ENCODE results near the gene CST6. TPM values are rescaled to one million over a fixed set of nuclear protein-coding genes. Genes with fewer than 3 reads are reported as not detected.

Gene CST6
- total RNA-seq, 2 experiments from 2014 or later, result not detected

DNA sequence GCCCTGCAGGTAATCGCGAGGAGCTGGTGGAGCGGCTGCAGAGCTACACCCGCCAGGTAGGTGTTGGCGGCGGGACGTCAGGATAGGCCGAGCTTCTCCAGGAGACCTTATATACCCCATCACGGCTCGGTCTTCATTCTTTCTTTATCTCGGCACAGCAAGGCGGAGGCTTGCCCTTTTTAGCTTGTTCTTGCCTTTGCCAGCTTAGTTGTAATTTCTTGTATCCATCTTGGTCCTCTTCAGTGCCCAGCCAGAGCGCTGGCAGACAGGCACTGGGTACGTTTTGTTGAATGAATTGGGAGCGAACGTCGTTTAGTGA, 40.8 kb downstream of the CST6 start:
- no peaks in the 10 kb centered on the region for H3K9me3 Mint-ChIP-seq
- peaks cover 41% of the 10 kb centered on the region for H3K4me1 Mint-ChIP-seq (ENCODE audit: low read depth)
- H3K36me3 Mint-ChIP-seq, result peaks cover 36% of the 10 kb centered on the region
- no peak for DNase-seq
- H3K27ac Mint-ChIP-seq, result peak overlapping the region; percentile 97
- H3K27me3 Mint-ChIP-seq, result peaks cover 5% of the 10 kb centered on the region
- ChIA-PET POLR2A (interaction anchor here (0.8 to 4.5 kb wide), 8 partner anchors 8 to 260 kb away, joined by 3 to 32 read pairs (median 3); partner anchors contain the start of genes BANF1, CCDC85B and PACS1), CTCF (interaction anchor here (0.9 to 6.9 kb wide), 7 partner anchors 8 to 272 kb away, joined by 3 to 77 read pairs (median 9); partner anchors contain the start of genes AP5B1, BANF1 and PACS1)
- peak overlapping the region; percentile 100 for H3K4me3 Mint-ChIP-seq
- intact Hi-C loops (cut with micrococcal nuclease), result loop anchor here (1.0 to 5.0 kb wide), 4 partner anchors 17 to 437 kb away; partner anchors contain the start of genes BANF1, EIF1AD, PCNX3 and RAB1B

DNA sequence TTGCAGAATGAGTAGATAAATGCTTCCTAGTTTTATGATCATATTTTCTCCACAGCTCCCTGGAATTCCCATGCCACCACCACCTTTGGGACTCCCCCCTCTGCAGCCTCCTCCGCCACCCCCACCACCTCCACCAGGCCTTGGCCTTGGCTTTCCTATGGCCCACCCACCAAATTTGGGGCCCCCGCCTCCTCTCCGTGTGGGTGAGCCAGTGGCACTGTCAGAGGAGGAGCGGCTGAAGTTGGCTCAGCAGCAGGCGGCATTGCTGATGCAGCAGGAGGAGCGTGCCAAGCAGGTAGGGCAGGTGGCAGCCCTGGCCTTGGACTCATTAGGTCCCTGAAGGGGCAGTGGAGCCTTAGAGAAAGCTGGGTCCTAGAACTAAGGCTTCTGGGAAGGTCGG, 43.2 kb downstream of the CST6 start:
- no peaks in the 10 kb centered on the region for H3K27me3 Mint-ChIP-seq
- no peak overlapping the region for H3K27ac Mint-ChIP-seq
- no peak overlapping the region for H3K4me3 Mint-ChIP-seq

DNA sequence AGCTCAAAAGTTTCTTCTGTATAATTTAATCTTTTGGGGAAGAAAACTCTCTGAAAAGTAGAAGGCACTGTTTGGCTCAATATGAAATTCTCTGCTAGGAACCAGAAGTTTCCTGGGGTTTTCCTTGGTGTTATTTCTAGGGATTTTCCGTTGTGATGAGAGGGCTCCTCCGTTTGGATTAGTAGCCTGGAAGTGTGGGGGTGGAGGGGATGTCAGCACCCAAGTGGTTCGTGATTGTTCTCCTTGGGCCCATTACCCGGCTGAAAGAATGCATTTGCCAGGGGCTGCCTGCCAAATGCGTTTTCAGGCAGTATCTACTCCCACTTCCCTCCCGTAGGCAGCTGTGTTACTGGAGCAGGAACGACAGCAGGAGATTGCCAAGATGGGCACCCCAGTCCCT, 44.7 kb downstream of the CST6 start:
- Mint-ChIP-seq H3K36me3 (peaks cover 68% of the 10 kb centered on the region), H3K4me3 (no peak overlapping the region), H3K9me3 (no peaks in the 10 kb centered on the region), H3K27me3 (no peaks in the 10 kb centered on the region), H3K4me1 (ENCODE audit: low read depth) (peaks cover 53% of the 10 kb centered on the region), H3K27ac (no peak overlapping the region)
- no peak for DNase-seq
- ChIA-PET CTCF (interaction anchor here (4.5 to 6.9 kb wide), 2 partner anchors 12 to 13 kb away, joined by 26 to 77 read pairs; partner anchors contain the start of gene PACS1), POLR2A (interaction anchor here (1.0 kb wide), 1 partner anchor 13 kb away, joined by 3 read pairs; no protein-coding TSS in a partner anchor)
- intact Hi-C loops (cut with micrococcal nuclease), result no loop called here

More for the DNA sequence above, 43.2 kb downstream of the CST6 start:
- intact Hi-C loops (cut with micrococcal nuclease), result no loop called here
- CTCF ChIA-PET, result interaction anchor here (1.2 to 6.9 kb wide), 5 partner anchors 10 to 170 kb away, joined by 3 to 77 read pairs (median 7); partner anchors contain the start of gene PACS1
- peaks cover 48% of the 10 kb centered on the region for H3K4me1 Mint-ChIP-seq (ENCODE audit: low read depth)
- peaks cover 55% of the 10 kb centered on the region for H3K36me3 Mint-ChIP-seq
- no peaks in the 10 kb centered on the region for H3K9me3 Mint-ChIP-seq
- no peak for DNase-seq
- POLR2A ChIA-PET, result interaction anchor here (0.6 to 1.6 kb wide), 4 partner anchors 9 to 119 kb away, joined by 3 to 4 read pairs (median 4); no protein-coding TSS in a partner anchor

DNA sequence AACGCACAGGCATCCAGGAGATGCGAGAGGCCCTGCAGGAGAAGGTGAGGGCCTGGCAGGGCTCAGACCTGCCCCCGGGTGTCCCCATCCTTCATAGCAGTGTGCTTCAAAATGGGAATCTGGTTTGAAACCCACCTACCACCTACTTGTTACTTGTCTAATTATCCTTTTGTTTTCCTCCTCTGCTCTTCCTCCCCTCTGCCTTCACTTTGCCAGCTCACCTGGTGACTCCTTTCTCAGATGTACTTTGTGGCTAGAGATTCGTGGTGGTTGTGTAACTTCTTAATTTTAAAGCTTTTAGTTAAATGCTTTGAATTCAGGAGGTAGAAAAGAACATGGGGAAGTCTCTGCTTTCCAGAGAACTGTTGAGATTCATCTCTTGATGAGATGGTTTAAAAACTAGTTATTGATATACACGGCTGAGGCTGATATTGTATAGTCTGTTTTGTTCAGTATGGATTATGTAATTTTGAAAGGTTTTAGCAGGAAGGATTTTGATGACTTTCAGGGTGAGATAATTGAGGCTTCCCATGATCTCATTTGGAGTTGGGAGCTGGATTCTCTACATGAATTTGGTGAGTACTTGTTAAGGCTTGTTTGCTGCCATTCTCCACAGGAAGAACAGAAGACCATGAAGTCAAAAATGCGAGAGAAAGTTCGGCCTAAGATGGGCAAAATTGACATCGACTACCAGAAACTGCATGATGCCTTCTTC, 48.3 kb downstream of the CST6 start:
- intact Hi-C loops (cut with micrococcal nuclease), result no loop called here
- Mint-ChIP-seq H3K4me1 (ENCODE audit: low read depth) (peaks cover 55% of the 10 kb centered on the region), H3K27ac (peak overlapping the region; percentile 83)

DNA sequence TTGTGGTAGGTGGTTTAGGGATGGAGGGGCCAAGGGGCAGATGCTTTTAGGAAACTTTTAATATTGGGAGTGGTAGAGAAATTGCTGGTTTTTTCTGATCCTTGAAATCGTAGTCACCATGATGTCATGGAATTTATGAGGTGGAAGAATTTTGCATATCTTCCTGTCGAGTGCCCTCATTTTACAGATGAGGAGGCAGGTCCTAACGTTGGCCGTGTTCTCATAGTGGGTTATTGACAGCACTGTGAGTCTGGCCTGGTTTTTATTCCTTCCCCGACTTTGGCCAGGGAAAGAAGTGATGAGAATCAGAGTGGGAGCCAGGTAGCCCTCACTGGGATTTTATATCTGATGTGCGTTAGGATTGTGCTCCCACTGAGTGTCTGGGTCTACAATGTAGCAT, 49.5 kb downstream of the CST6 start:
- DNase-seq, result no peak
- Mint-ChIP-seq H3K9me3 (no peaks in the 10 kb centered on the region), H3K27me3 (no peaks in the 10 kb centered on the region), H3K4me3 (no peak overlapping the region), H3K36me3 (peaks cover 79% of the 10 kb centered on the region), H3K4me1 (ENCODE audit: low read depth) (peaks cover 57% of the 10 kb centered on the region), H3K27ac (peak overlapping the region; percentile 83)
- POLR2A ChIA-PET, result interaction anchor here (1.0 kb wide), 1 partner anchor 8 kb away, joined by 4 read pairs; no protein-coding TSS in a partner anchor
- intact Hi-C loops (cut with micrococcal nuclease), result no loop called here
- CTCF ChIA-PET, result no interaction called here

More for the DNA sequence above, 48.3 kb downstream of the CST6 start:
- POLR2A ChIA-PET, result interaction anchor here (1.0 to 1.7 kb wide), 4 partner anchors 8 to 11 kb away, joined by 3 to 7 read pairs (median 4); partner anchors contain the start of gene SF3B2
- CTCF ChIA-PET, result interaction anchor here (2.8 to 2.9 kb wide), 2 partner anchors 10 to 15 kb away, joined by 17 to 27 read pairs; partner anchors contain the start of gene PACS1
- H3K4me3 Mint-ChIP-seq, result no peak overlapping the region
- peaks cover 81% of the 10 kb centered on the region for H3K36me3 Mint-ChIP-seq
- DNase-seq, result no peak
- no peaks in the 10 kb centered on the region for H3K27me3 Mint-ChIP-seq
- no peaks in the 10 kb centered on the region for H3K9me3 Mint-ChIP-seq

DNA sequence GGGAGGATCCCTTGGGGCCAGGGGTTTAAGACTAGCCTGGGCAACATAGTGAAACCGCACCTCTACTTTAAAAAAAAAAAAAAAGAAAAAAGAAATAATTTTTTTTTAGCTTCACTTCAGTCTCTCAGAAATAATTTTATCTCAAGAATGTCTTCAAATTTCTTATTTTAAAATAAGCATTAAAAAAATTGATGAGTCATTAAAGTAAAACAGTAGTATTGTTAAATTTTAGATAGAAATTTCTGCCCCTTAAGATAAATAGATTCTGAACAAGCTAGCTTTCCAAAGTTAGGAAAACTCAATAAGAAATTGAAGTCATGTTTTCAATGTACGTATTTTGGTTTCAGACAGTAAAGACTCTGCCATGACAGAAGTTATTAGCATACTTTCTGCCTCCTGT, 50.6 kb downstream of the CST6 start:
- no peak for DNase-seq
- H3K36me3 Mint-ChIP-seq, result peaks cover 79% of the 10 kb centered on the region
- H3K4me3 Mint-ChIP-seq, result no peak overlapping the region
- intact Hi-C loops (cut with micrococcal nuclease), result no loop called here
- H3K27ac Mint-ChIP-seq, result peak overlapping the region; percentile 42
- ChIA-PET POLR2A (no interaction called here), CTCF (interaction anchor here (1.0 to 2.2 kb wide), 3 partner anchors 17 to 71 kb away, joined by 3 to 6 read pairs (median 3); no protein-coding TSS in a partner anchor)
- H3K9me3 Mint-ChIP-seq, result no peaks in the 10 kb centered on the region
- peaks cover 68% of the 10 kb centered on the region for H3K4me1 Mint-ChIP-seq (ENCODE audit: low read depth)
- H3K27me3 Mint-ChIP-seq, result no peaks in the 10 kb centered on the region

Other genes with a start within 250 kb of the CST6 start
- 10 to 100 TPM; 13.6 to 14.5 TPM for gene AP5B1, start 231.0 kb upstream of the CST6 start, total RNA-seq
- gene OVOL1, start 224.9 kb upstream of the CST6 start, total RNA-seq, result not detected
- 1 to 10 TPM; 2.0 to 2.7 TPM for gene SNX32, start 178.0 kb upstream of the CST6 start, total RNA-seq
- gene CFL1, start 153.8 kb upstream of the CST6 start, total RNA-seq, result 1,000 to 10,000 TPM; 1,166 to 1,191 TPM
- gene MUS81, start 151.6 kb upstream of the CST6 start, total RNA-seq, result 10 to 100 TPM; 69.8 to 71.7 TPM
- gene EFEMP2, start 139.2 kb upstream of the CST6 start, total RNA-seq, result 10 to 100 TPM; 11.5 to 12.5 TPM
- gene CTSW, start 132.2 kb upstream of the CST6 start, total RNA-seq, result 10 to 100 TPM; 11.1 to 13.2 TPM
- gene FIBP, start 123.5 kb upstream of the CST6 start, total RNA-seq, result 100 to 1,000 TPM in 1 of 2 experiments, 10 to 100 TPM in 1; 94.2 to 101 TPM
- gene CCDC85B, start 121.3 kb upstream of the CST6 start, total RNA-seq, result 10 to 100 TPM; 40.0 to 44.4 TPM
- 10 to 100 TPM; 17.1 to 17.7 TPM for gene FOSL1, start 111.6 kb upstream of the CST6 start, total RNA-seq
- 10 to 100 TPM; 22.2 to 23.6 TPM for gene C11orf68, start 92.9 kb upstream of the CST6 start, total RNA-seq
- 100 to 1,000 TPM; 154 to 169 TPM for gene DRAP1, start 92.6 kb upstream of the CST6 start, total RNA-seq
- gene TSGA10IP, start 66.5 kb upstream of the CST6 start, total RNA-seq, result not detected
- gene SART1, start 50.3 kb upstream of the CST6 start, total RNA-seq, result 10 to 100 TPM; 59.1 to 60.5 TPM
- gene EIF1AD, start 9.9 kb upstream of the CST6 start, total RNA-seq, result 10 to 100 TPM; 41.2 to 42.7 TPM
- 100 to 1,000 TPM; 264 to 280 TPM for gene BANF1, start 9.5 kb upstream of the CST6 start, total RNA-seq
- gene CATSPER1, start 14.5 kb downstream of the CST6 start, total RNA-seq, result not detected
- gene GAL3ST3, start 37.2 kb downstream of the CST6 start, total RNA-seq, result not detected
- 100 to 1,000 TPM; 271 to 274 TPM for gene SF3B2, start 40.4 kb downstream of the CST6 start, total RNA-seq
- gene PACS1, start 58.3 kb downstream of the CST6 start, total RNA-seq, result 10 to 100 TPM; 82.0 to 84.1 TPM
- 10 to 100 TPM; 40.5 to 44.8 TPM for gene KLC2, start 245.7 kb downstream of the CST6 start, total RNA-seq

Data from activated CD4-positive, alpha-beta memory T cell treated with anti-CD3 and anti-CD28 coated beads for 36 hours (primary cell).